Nephron (organoid): ENCODE data around the gene PYHIN1.

ENCODE experiments used
- H3K27ac Mint-ChIP-seq, 3 experiments: 2 replicates each; pipeline ENCODE4 v1.8.0; 2020; ENCODE audit warnings: mixed read lengths in 3 of 3, mild to moderate bottlenecking in 2 of 3, moderate library complexity in 1 of 3
- H3K27me3 Mint-ChIP-seq: 2 replicates; pipeline ENCODE4 v1.8.0; 2021; ENCODE audit warnings: low read depth, mild to moderate bottlenecking, moderate library complexity, mixed read lengths
- H3K36me3 Mint-ChIP-seq: 2 replicates; pipeline ENCODE4 v1.8.0; 2020; ENCODE audit warnings: low read depth, mixed read lengths
- H3K4me1 Mint-ChIP-seq: 2 replicates; pipeline ENCODE4 v1.8.0; 2020; ENCODE audit warnings: mixed read lengths
- H3K4me3 Mint-ChIP-seq, 3 experiments: 2 replicates each; pipeline ENCODE4 v1.8.0; 2020; ENCODE audit warnings: mild to moderate bottlenecking in 3 of 3, mixed read lengths in 3 of 3, moderate library complexity in 2 of 3
- H3K9me3 Mint-ChIP-seq: 2 replicates; pipeline ENCODE4 v1.8.0; 2020; ENCODE audit warnings: mixed read lengths
- TF ChIP-seq, protein P1 (sequence below), 3 experiments: fragments of 200-600 bp; sonication (generic); IDR thresholded peaks; one replicate each; pipeline ENCODE4 v1.5.0; 2021; ENCODE audit warnings: antibody characterized with exemption in 3 of 3; ENCODE audit not compliant: unreplicated experiment in 3 of 3

The PYHIN1 gene

GRCh38 chr1:159014851-159015250, 83.5 kb downstream of the PYHIN1 start:
- H3K9me3 Mint-ChIP-seq = no peaks in the 10 kb centered on the region
- H3K27ac Mint-ChIP-seq = no peak overlapping the region
- peaks cover 5% of the 10 kb centered on the region for H3K27me3 Mint-ChIP-seq
- H3K4me1 Mint-ChIP-seq = peaks cover 20% of the 10 kb centered on the region
- H3K4me3 Mint-ChIP-seq = no peak overlapping the region
- peaks cover 41% of the 10 kb centered on the region for H3K36me3 Mint-ChIP-seq
- TF ChIP-seq, protein P1, sequence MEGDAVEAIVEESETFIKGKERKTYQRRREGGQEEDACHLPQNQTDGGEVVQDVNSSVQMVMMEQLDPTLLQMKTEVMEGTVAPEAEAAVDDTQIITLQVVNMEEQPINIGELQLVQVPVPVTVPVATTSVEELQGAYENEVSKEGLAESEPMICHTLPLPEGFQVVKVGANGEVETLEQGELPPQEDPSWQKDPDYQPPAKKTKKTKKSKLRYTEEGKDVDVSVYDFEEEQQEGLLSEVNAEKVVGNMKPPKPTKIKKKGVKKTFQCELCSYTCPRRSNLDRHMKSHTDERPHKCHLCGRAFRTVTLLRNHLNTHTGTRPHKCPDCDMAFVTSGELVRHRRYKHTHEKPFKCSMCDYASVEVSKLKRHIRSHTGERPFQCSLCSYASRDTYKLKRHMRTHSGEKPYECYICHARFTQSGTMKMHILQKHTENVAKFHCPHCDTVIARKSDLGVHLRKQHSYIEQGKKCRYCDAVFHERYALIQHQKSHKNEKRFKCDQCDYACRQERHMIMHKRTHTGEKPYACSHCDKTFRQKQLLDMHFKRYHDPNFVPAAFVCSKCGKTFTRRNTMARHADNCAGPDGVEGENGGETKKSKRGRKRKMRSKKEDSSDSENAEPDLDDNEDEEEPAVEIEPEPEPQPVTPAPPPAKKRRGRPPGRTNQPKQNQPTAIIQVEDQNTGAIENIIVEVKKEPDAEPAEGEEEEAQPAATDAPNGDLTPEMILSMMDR (IDR thresholded peaks at IDR 0.05; ENCODE audit: unreplicated experiment in 3 of 3) = no peak

GRCh38 chr1:159015440-159015909, 84.1 kb downstream of the PYHIN1 start:
- TF ChIP-seq, protein P1 (IDR thresholded peaks at IDR 0.05; ENCODE audit: unreplicated experiment in 3 of 3) = no peak
- H3K27me3 Mint-ChIP-seq = peaks cover 5% of the 10 kb centered on the region
- H3K27ac Mint-ChIP-seq = no peak overlapping the region
- H3K4me3 Mint-ChIP-seq = no peak overlapping the region
- no peaks in the 10 kb centered on the region for H3K9me3 Mint-ChIP-seq
- H3K4me1 Mint-ChIP-seq = peaks cover 14% of the 10 kb centered on the region
- peaks cover 46% of the 10 kb centered on the region for H3K36me3 Mint-ChIP-seq

GRCh38 chr1:159023723-159024122, 92.4 kb downstream of the PYHIN1 start:
- TF ChIP-seq, protein P1 (IDR thresholded peaks at IDR 0.05; ENCODE audit: unreplicated experiment in 3 of 3) = no peak
- no peak overlapping the region for H3K4me3 Mint-ChIP-seq
- no peaks in the 10 kb centered on the region for H3K9me3 Mint-ChIP-seq
- H3K27me3 Mint-ChIP-seq = no peaks in the 10 kb centered on the region
- H3K4me1 Mint-ChIP-seq = no peaks in the 10 kb centered on the region
- H3K27ac Mint-ChIP-seq = no peak overlapping the region
- H3K36me3 Mint-ChIP-seq = peaks cover 63% of the 10 kb centered on the region

DNA sequence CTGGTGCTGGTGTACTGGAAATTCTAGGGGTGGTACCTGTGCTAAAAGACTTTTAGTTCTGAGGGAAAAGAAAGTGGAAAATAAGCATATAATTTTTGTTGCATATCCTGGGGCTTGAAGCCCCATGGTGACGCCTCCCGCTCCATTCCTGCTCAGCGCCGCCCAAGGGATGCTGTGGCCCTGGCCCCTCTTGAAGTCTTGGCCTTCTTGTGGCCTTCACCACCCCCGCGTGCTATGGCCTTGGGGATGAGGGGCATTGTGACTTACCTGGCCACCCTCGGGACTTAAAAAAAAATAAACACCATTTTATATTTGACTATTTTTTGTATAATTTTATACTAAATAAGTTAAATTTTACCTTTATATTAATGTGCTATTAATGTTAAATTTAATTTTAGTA, 93.7 kb downstream of the PYHIN1 start:
- H3K9me3 Mint-ChIP-seq = peaks cover 4% of the 10 kb centered on the region

More for the DNA sequence above, 93.7 kb downstream of the PYHIN1 start:
- H3K27ac Mint-ChIP-seq = no peak overlapping the region
- peaks cover 67% of the 10 kb centered on the region for H3K36me3 Mint-ChIP-seq
- no peak overlapping the region for H3K4me3 Mint-ChIP-seq
- no peaks in the 10 kb centered on the region for H3K4me1 Mint-ChIP-seq
- TF ChIP-seq, protein P1 (IDR thresholded peaks at IDR 0.05; ENCODE audit: unreplicated experiment in 3 of 3) = no peak
- H3K27me3 Mint-ChIP-seq = no peaks in the 10 kb centered on the region
